Activated T-helper 17 cell treated with anti-CD3 and anti-CD28 coated beads, Interleukin-2, amount 50 U/mL, for 72 hours (primary cell): ENCODE data around the gene CCDC47. TPM values are rescaled to one million over a fixed set of nuclear protein-coding genes. Genes with fewer than 3 reads are reported as not detected.

ENCODE experiments used
- total RNA-seq, 2 donors: library from RNA; stranded (reverse); gene quantifications; one replicate each; pipeline ENCODE4 v1.2.3, GENCODE V29; 2022

Gene CCDC47
- total RNA-seq, 2 donors from 2014 or later: 75.5 to 99.9 TPM

Other genes starting within 250 kb of the CCDC47 start
- gene DCAF7, start 223.1 kb downstream of the CCDC47 start, total RNA-seq: 100 to 1,000 TPM; 108 to 115 TPM
- 10 to 100 TPM; 12.5 to 27.8 TPM for gene TACO1, start 172.7 kb downstream of the CCDC47 start, total RNA-seq
- gene MAP3K3, start 151.2 kb downstream of the CCDC47 start, total RNA-seq: 10 to 100 TPM; 30.8 to 38.7 TPM
- 100 to 1,000 TPM; 101 to 144 TPM for gene LIMD2, start 73.5 kb downstream of the CCDC47 start, total RNA-seq
- gene STRADA, start 31.8 kb downstream of the CCDC47 start, total RNA-seq: 10 to 100 TPM; 49.0 to 56.8 TPM
- gene DDX42, start 573 bp upstream of the CCDC47 start, total RNA-seq: 100 to 1,000 TPM; 119 to 121 TPM
- 100 to 1,000 TPM; 102 to 172 TPM for gene PSMC5, start 53.8 kb upstream of the CCDC47 start, total RNA-seq
- gene FTSJ3, start 54.1 kb upstream of the CCDC47 start, total RNA-seq: 10 to 100 TPM; 36.3 to 74.1 TPM
- gene SMARCD2, start 69.1 kb upstream of the CCDC47 start, total RNA-seq: 100 to 1,000 TPM in 1 of 2 donors, 10 to 100 TPM in 1; 82.7 to 112 TPM
- gene CSH2, start 100.1 kb upstream of the CCDC47 start, total RNA-seq: 1 to 10 TPM; 2.3 to 3.5 TPM
- not detected for gene GH2, start 108.3 kb upstream of the CCDC47 start, total RNA-seq
- gene CSH1, start 123.0 kb upstream of the CCDC47 start, total RNA-seq: 1 to 10 TPM; 7.6 to 8.2 TPM
- under 1 TPM in 1 of 2 donors, not detected in 1; 0.61 TPM for gene CSHL1, start 137.7 kb upstream of the CCDC47 start, total RNA-seq
- gene GH1, start 145.2 kb upstream of the CCDC47 start, total RNA-seq: under 1 TPM in 1 of 2 donors, not detected in 1; 0.56 TPM
- gene CD79B, start 158.7 kb upstream of the CCDC47 start, total RNA-seq: 10 to 100 TPM; 29.3 to 41.4 TPM
- gene SCN4A, start 199.3 kb upstream of the CCDC47 start, total RNA-seq: under 1 TPM; 0.32 to 0.37 TPM
- 1 to 10 TPM; 2.9 to 3.2 TPM for gene PRR29, start 224.8 kb upstream of the CCDC47 start, total RNA-seq
- 10 to 100 TPM; 43.0 to 54.9 TPM for gene ICAM2, start 247.0 kb upstream of the CCDC47 start, total RNA-seq